Esophagus muscularis mucosa (tissue), 4 donors: ENCODE results near the gene PTCHD4. TPM values are rescaled to one million over a fixed set of nuclear protein-coding genes. Genes with fewer than 3 reads are reported as not detected.
A peak's percentile ranks its signal among the peaks of the same experiment; 100 is the strongest.
"Not testable (repeated sequence)": the region's sequence is repeated elsewhere in the genome, so short reads cannot be mapped to it uniquely, and the experiment has no call there.

Experiments
- DNase-seq: peaks from one replicate; pipeline ENCODE4 v3.0.0-alpha.2; 2017; ENCODE audit errors: extremely low spot score
- H3K27ac ChIP-seq, 4 donors: fragments of 200-600 bp; sonication (generic); replicated peaks in 1 of 4; 1 replicate in 3 of 4; 2 replicates in 1 of 4; pipeline ENCODE4 v1.5.1; 2016 to 2019; ENCODE audit warnings: mild to moderate bottlenecking in 1 of 4
- H3K27me3 ChIP-seq, 4 donors: fragments of 200-600 bp; sonication (generic); one replicate each; pipeline versions ENCODE4 v1.5.1 to v1.6.0; 2016 to 2019
- H3K36me3 ChIP-seq, 4 donors: fragments of 200-600 bp; sonication (generic); one replicate each; pipeline ENCODE4 v1.5.1; 2016 to 2019
- H3K4me1 ChIP-seq, 4 donors: fragments of 200-600 bp; sonication (generic); one replicate each; pipeline ENCODE4 v1.5.1; 2016 to 2019
- H3K4me3 ChIP-seq, 4 donors: fragments of 200-600 bp; sonication (generic); 1 replicate in 2 of 4; 2 replicates in 2 of 4; pipeline ENCODE4 v1.5.1; 2016 to 2019; ENCODE audit warnings: mild to moderate bottlenecking in 4 of 4, moderate library complexity in 1 of 4
- H3K9me3 ChIP-seq, 4 donors: fragments of 200-600 bp; sonication (generic); 1 replicate in 3 of 4; 2 replicates in 1 of 4; pipeline ENCODE4 v1.5.1; 2016 to 2019
- EP300 ChIP-seq: sonication (generic); formaldehyde crosslinking; IDR thresholded peaks from one replicate; pipeline ENCODE4 v1.6.1; 2017; ENCODE audit warnings: antibody characterized with exemption
- POLR2A ChIP-seq: fragments of 450-650 bp; IDR thresholded peaks from one replicate; pipeline ENCODE4 v1.6.1; 2017; ENCODE audit warnings: antibody characterized with exemption, moderate library complexity, mild to moderate bottlenecking, low read depth
- POLR2AphosphoS5 ChIP-seq, 2 donors: sonication (generic); formaldehyde crosslinking; IDR thresholded peaks; one replicate each; pipeline ENCODE4 v1.6.1; 2017; ENCODE audit warnings: antibody characterized with exemption in 2 of 2
- WGBS: methylation state at CpG from one replicate; pipeline ENCODE4 v1.1.5; 2018; 5-methylcytosine and 5-hydroxymethylcytosine counted together
- intact Hi-C: fragments of 100-400 bp; cut with DNase I; formaldehyde crosslinking; loops from one replicate; pipeline ENCODE4 v1.15.1; 2023
- total RNA-seq, 4 donors: library from RNA; depleted of rRNA; stranded (reverse); fragments of >200 nt; gene quantifications; one replicate each; pipeline versions ENCODE4 v1.1.0 to v1.2.1, GENCODE V29; 2016
- TF ChIP-seq, protein P1 (sequence below), 3 experiments: fragments of 200-600 bp in 2 of 3; fragments of 450-650 bp in 1 of 3; sonication (generic) in 2 of 3; IDR thresholded peaks; one replicate each; pipeline ENCODE4 v1.5.1; 2017 to 2019; ENCODE audit warnings: antibody characterized with exemption in 3 of 3, mild to moderate bottlenecking in 2 of 3, moderate library complexity in 1 of 3

PTCHD4 gene
- total RNA-seq, 4 donors from 2014 or later, result 0.83 to 2.7 (median 1.5) TPM

DNA sequence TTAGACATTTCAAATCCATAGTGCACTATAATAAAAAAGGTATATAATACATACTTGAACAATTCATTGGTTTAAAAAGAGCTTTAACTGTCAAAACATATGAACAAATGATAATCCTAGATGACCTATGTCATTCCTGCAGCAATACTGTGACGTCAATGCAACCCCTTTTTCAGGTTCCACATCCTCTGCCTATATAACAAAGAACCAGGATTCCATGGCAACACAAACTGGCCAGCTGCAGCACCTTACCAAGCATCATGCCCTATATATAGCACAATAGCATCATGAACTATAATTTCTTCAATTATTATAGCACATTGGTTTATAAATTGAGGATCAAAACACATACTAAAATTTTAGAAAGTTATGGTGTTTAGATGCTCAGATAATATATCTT, 578 bp upstream of the PTCHD4 start:
- Histone ChIP-seq H3K27me3 (no peaks in the 10 kb centered on the region), H3K4me1 (no peaks in the 10 kb centered on the region), H3K4me3 (no peak overlapping the region), H3K36me3 (no peaks in the 10 kb centered on the region), H3K27ac (no peak overlapping the region), H3K9me3 (no peaks in the 10 kb centered on the region)
- no peak for TF ChIP-seq EP300
- TF ChIP-seq POLR2A, result no peak
- no peak for TF ChIP-seq POLR2AphosphoS5 (IDR thresholded peaks at IDR 0.05)
- TF ChIP-seq, protein P1, sequence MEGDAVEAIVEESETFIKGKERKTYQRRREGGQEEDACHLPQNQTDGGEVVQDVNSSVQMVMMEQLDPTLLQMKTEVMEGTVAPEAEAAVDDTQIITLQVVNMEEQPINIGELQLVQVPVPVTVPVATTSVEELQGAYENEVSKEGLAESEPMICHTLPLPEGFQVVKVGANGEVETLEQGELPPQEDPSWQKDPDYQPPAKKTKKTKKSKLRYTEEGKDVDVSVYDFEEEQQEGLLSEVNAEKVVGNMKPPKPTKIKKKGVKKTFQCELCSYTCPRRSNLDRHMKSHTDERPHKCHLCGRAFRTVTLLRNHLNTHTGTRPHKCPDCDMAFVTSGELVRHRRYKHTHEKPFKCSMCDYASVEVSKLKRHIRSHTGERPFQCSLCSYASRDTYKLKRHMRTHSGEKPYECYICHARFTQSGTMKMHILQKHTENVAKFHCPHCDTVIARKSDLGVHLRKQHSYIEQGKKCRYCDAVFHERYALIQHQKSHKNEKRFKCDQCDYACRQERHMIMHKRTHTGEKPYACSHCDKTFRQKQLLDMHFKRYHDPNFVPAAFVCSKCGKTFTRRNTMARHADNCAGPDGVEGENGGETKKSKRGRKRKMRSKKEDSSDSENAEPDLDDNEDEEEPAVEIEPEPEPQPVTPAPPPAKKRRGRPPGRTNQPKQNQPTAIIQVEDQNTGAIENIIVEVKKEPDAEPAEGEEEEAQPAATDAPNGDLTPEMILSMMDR (IDR thresholded peaks at IDR 0.05), result no peak
- no peak for DNase-seq
- 77% methylated on average over 1 of the region's 1 CpG for WGBS
- intact Hi-C loops, result no loop called here

DNA sequence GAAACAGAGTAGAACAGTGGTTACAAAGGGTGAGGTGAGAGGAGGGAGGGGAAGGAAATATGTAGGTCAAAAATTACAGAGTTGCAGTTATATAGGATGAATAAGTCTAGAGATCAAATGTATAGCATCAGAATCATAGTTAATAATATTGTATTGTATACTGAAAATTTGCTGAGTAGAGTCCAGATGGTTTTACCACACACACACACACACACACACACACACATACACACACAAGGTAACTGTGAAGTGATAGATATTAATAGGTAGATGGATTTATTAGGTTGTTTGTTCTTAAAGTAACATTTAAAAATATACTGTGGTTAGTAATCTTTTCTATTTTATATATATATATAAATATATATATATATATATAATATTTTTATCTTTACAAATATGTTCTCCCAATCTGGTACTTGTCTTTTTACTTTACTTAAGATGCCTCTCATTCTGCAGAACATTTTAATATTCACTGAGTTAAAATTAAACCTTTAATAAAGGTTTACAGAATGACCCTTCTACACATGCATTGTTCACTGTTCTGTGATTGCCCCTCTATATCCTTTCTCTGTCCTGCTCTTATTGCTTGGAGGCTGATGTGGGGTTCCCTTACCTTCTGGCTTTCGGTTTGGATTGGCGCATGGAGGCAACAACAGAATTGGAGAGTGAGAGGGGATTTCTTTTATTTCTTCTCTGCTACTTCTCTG, 408 bp downstream of the PTCHD4 start:
- no peaks in the 10 kb centered on the region for H3K27me3 ChIP-seq
- H3K4me1 ChIP-seq, result no peaks in the 10 kb centered on the region
- DNase-seq, result no peak
- H3K27ac ChIP-seq, result no peak overlapping the region
- no peaks in the 10 kb centered on the region for H3K36me3 ChIP-seq
- 93% methylated on average over 2 of the region's 2 CpGs for WGBS
- H3K4me3 ChIP-seq, result peak overlapping the region in 2 of 4 donors; percentile 17 to 19
- TF ChIP-seq POLR2A (no peak), EP300 (no peak)
- TF ChIP-seq, protein P1 (IDR thresholded peaks at IDR 0.05), result no peak
- intact Hi-C loops, result no loop called here
- no peaks in the 10 kb centered on the region for H3K9me3 ChIP-seq

DNA sequence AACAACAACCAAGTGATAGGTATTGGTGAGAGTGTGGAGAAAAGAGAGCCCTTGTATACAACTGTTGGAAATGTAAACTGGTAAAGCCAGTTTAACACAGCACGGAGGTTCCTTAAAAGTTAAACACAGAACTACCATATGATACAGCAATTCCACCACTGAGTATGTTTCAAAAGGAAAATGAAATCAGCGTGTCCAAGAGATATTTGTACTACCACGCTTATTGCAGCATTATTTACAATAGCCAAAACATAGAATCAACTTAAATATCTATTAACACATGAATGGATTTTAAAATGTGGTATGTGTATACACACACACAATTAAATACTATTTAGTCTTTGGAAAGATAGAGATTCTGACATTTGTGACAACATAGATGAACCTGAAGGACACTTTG, 1.1 kb downstream of the PTCHD4 start:
- intact Hi-C loops, result no loop called here
- no peak overlapping the region for H3K4me3 ChIP-seq
- DNase-seq, result no peak
- TF ChIP-seq POLR2A (no peak), POLR2AphosphoS5 (IDR thresholded peaks at IDR 0.05) (no peak), EP300 (no peak)
- TF ChIP-seq, protein P1 (IDR thresholded peaks at IDR 0.05), result no peak
- H3K4me1 ChIP-seq, result no peaks in the 10 kb centered on the region
- H3K27ac ChIP-seq, result no peak overlapping the region
- WGBS, result 48% methylated on average over 3 of the region's 3 CpGs
- no peaks in the 10 kb centered on the region for H3K27me3 ChIP-seq
- no peaks in the 10 kb centered on the region for H3K9me3 ChIP-seq
- no peaks in the 10 kb centered on the region for H3K36me3 ChIP-seq

DNA sequence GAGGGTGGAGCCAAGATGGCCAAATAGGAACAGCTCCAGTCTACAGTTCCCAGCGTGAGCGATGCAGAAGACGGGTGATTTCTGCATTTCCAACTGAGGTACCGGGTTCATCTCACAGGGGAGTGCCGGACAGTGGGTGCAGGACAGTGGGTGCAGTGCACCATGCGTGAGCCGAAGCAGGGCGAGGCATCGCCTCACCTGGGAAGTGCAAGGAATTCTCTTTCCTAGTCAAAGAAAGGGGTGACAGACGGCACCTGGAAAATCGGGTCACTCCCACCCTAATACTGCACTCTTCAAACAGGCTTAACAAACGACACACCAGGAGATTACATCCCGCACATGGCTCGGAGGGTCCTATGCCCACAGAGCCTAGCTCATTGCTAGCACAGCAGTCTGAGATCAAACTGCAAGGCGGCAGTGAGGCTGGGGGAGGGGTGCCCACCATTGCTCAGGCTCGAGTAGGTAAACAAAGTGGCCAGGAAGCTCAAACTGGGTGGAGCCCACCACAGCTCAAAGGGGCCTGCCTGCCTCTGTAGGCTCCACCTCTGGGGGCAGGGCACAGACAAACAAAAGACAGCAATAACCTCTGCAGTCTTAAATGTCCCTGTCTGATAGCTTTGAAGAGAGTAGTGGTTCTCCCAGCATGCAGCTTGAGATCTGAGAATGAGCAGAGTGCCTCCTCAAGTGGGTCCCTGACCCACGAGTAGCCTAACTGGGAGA, 8.4 kb downstream of the PTCHD4 start:
- H3K27me3 ChIP-seq, H3K36me3 ChIP-seq, H3K4me3 ChIP-seq, H3K9me3 ChIP-seq, DNase-seq, intact Hi-C loops, H3K27ac ChIP-seq: not testable (repeated sequence)
- H3K4me1 ChIP-seq, result peaks cover 5 to 15% (median 9%) of the 10 kb centered on the region in 4 donors
- WGBS, result 88% methylated on average over 11 of the region's 17 CpGs

DNA sequence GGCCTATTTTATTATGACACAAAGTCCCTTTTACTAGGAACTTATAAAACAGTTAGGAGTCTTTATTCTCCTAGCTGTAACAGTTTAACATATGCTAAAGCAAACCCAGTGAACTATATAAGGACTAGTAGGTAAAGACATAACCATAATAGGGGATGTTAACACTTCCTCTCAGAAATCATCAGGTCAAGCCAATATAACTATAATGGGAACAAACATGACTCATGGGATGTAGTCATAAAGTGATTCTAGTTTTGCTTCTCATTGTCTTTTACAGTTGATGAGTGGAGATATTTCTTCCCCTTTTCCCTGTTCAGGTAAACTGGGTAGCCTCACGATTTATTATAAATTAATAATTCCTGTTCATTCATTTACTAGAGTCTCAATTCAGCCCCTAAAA, 9.7 kb downstream of the PTCHD4 start:
- no peak for DNase-seq
- TF ChIP-seq POLR2AphosphoS5 (IDR thresholded peaks at IDR 0.05) (no peak), EP300 (no peak), POLR2A (no peak)
- TF ChIP-seq, protein P1 (IDR thresholded peaks at IDR 0.05), result no peak
- intact Hi-C loops, result no loop called here
- H3K27ac ChIP-seq, result no peak overlapping the region
- H3K9me3 ChIP-seq, result no peaks in the 10 kb centered on the region
- WGBS, result 71% methylated on average over 1 of the region's 1 CpG
- H3K4me1 ChIP-seq, result peaks cover 5 to 15% (median 9%) of the 10 kb centered on the region in 4 donors
- H3K4me3 ChIP-seq, result no peak overlapping the region
- no peaks in the 10 kb centered on the region for H3K36me3 ChIP-seq
- no peaks in the 10 kb centered on the region for H3K27me3 ChIP-seq
